PC-9 (cell line): ENCODE data around the gene TNC. TPM values are rescaled to one million over a fixed set of nuclear protein-coding genes. Genes with fewer than 3 reads are reported as not detected.

ENCODE experiments used
- BruUV-seq: library from RNA; stranded (reverse); fragments of 400-500 nt; replicated peaks from 2 replicates; lab custom pipeline; 2021; lab: Mats Ljungman, UMichigan
- CTCF ChIA-PET: fragments of 300-600 bp; sonication (Branson Sonifier 250); formaldehyde crosslinking; loops from one replicate; lab custom pipeline; 2022; ENCODE audit warnings: antibody characterized with exemption; lab: Charles Lee
- POLR2A ChIA-PET: fragments of 300-600 bp; sonication (Branson Sonifier 250); formaldehyde crosslinking; loops from one replicate; lab custom pipeline; 2022; ENCODE audit warnings: antibody characterized with exemption; ENCODE audit not compliant: unreplicated experiment; lab: Charles Lee
- DNase-seq, 2 experiments: peaks; one replicate each; pipeline versions ENCODE4 v3.0.0 to v3.0.0-alpha.2; 2015 to 2022; ENCODE audit warnings: mixed read lengths in 1 of 2
- H2AFZ ChIP-seq: fragments of 200-600 bp; sonication (generic); 2 replicates; pipeline ENCODE4 v1.8.1; 2017; ENCODE audit warnings: antibody characterized with exemption
- H3F3A ChIP-seq: fragments of 200-600 bp; sonication (generic); 2 replicates; pipeline ENCODE4 v1.8.1; 2017; ENCODE audit warnings: antibody characterized with exemption, mild to moderate bottlenecking, low read depth; ENCODE audit not compliant: insufficient read depth
- H3K27ac ChIP-seq: fragments of 200-600 bp; sonication (generic); 2 replicates; pipeline ENCODE4 v1.6.1; 2016; ENCODE audit warnings: mixed run types
- H3K27me3 ChIP-seq: fragments of 200-600 bp; sonication (generic); 2 replicates; pipeline ENCODE4 v1.6.1; 2016; ENCODE audit warnings: low read depth, mixed run types; ENCODE audit not compliant: insufficient read depth
- H3K36me3 ChIP-seq: fragments of 200-600 bp; sonication (generic); 2 replicates; pipeline ENCODE4 v1.6.1; 2016; ENCODE audit warnings: low read depth, mixed run types
- H3K4me1 ChIP-seq: fragments of 200-600 bp; sonication (generic); replicated peaks from 2 replicates; pipeline ENCODE4 v1.6.1; 2016; ENCODE audit warnings: mixed run types; ENCODE audit not compliant: insufficient read depth
- H3K4me2 ChIP-seq: fragments of 200-600 bp; sonication (generic); 2 replicates; pipeline ENCODE4 v1.6.1; 2017; ENCODE audit warnings: mixed run types
- H3K4me3 ChIP-seq: fragments of 200-600 bp; sonication (generic); 2 replicates; pipeline ENCODE4 v1.6.1; 2016; ENCODE audit warnings: mixed run types
- H3K79me2 ChIP-seq: fragments of 200-600 bp; sonication (generic); 2 replicates; pipeline ENCODE4 v1.6.1; 2017; ENCODE audit warnings: low read depth, mixed run types
- H3K9me2 ChIP-seq: fragments of 200-600 bp; sonication (generic); 2 replicates; pipeline ENCODE4 v1.8.1; 2017; ENCODE audit warnings: mild to moderate bottlenecking; ENCODE audit not compliant: insufficient read depth
- H3K9me3 ChIP-seq: fragments of 200-600 bp; sonication (generic); 2 replicates; pipeline ENCODE4 v1.8.1; 2016; ENCODE audit warnings: low read depth; ENCODE audit not compliant: insufficient read depth
- H4K20me1 ChIP-seq: fragments of 200-600 bp; sonication (generic); 2 replicates; pipeline ENCODE4 v1.8.1; 2017; ENCODE audit not compliant: insufficient read depth
- EZH2 ChIP-seq: fragments of 200-600 bp; sonication (generic); IDR thresholded peaks from 2 replicates; pipeline ENCODE4 v1.8.0; 2017; ENCODE audit warnings: antibody characterized with exemption, low read depth
- intact Hi-C: fragments of 100-400 bp; cut with micrococcal nuclease; formaldehyde crosslinking; loops from one replicate; pipeline ENCODE4 v1.10.0; 2022; ENCODE audit not compliant: unreplicated experiment
- total RNA-seq: library from RNA; stranded (reverse); gene quantifications from 2 replicates; pipeline ENCODE4 v1.2.3, GENCODE V29; 2021
- TF ChIP-seq, protein P1 (sequence below): fragments of 200-600 bp; sonication (generic); conservative IDR thresholded peaks from 2 replicates; pipeline ENCODE4 v1.6.1; 2017; ENCODE audit warnings: mixed run types, antibody characterized with exemption, mild to moderate bottlenecking, moderate library complexity

The TNC gene
- total RNA-seq, 1 experiment from 2014 or later = 1.1 TPM

DNA sequence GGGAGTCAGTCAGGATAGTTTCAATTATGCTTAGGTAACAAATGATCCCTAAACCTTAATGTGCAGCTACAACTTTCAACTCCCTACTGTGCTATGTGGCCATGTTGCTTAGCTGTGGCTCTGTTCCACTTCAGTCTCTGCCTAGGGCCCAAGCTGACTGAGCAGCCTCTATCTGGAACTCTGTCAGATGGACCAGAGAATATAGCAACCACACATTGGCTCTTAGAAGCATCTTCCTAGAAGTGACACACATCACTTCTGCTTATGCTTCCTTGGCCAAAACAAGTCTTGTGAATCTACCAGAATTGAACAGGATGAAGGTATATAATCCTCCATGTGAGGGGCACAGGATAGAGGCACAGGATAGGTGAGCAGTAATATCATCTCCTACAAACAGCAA lies 36.7 kb upstream of the TNC start:
- Histone ChIP-seq H4K20me1 (no peaks in the 10 kb centered on the region), H3K4me2 (no peak overlapping the region), H3K9me2 (no peaks in the 10 kb centered on the region), H3K9me3 (no peaks in the 10 kb centered on the region), H2AFZ (no peak overlapping the region), H3K36me3 (no peaks in the 10 kb centered on the region), H3K4me3 (no peak overlapping the region), H3K27ac (no peak overlapping the region), H3F3A (peaks cover 6% of the 10 kb centered on the region; the same call in 1 of the 2 replicates), H3K27me3 (no peaks in the 10 kb centered on the region), H3K4me1 (peaks cover 15% of the 10 kb centered on the region), H3K79me2 (no peaks in the 10 kb centered on the region)
- no peak for TF ChIP-seq EZH2
- TF ChIP-seq, protein P1, sequence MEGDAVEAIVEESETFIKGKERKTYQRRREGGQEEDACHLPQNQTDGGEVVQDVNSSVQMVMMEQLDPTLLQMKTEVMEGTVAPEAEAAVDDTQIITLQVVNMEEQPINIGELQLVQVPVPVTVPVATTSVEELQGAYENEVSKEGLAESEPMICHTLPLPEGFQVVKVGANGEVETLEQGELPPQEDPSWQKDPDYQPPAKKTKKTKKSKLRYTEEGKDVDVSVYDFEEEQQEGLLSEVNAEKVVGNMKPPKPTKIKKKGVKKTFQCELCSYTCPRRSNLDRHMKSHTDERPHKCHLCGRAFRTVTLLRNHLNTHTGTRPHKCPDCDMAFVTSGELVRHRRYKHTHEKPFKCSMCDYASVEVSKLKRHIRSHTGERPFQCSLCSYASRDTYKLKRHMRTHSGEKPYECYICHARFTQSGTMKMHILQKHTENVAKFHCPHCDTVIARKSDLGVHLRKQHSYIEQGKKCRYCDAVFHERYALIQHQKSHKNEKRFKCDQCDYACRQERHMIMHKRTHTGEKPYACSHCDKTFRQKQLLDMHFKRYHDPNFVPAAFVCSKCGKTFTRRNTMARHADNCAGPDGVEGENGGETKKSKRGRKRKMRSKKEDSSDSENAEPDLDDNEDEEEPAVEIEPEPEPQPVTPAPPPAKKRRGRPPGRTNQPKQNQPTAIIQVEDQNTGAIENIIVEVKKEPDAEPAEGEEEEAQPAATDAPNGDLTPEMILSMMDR = no peak
- DNase-seq = no peak
- POLR2A ChIA-PET = no interaction called here
- no TSS peak for BruUV-seq
- CTCF ChIA-PET = no interaction called here
- intact Hi-C loops = loop anchor here (5.0 kb wide), 2 partner anchors 37 to 108 kb away; partner anchors contain the start of gene TNC

DNA sequence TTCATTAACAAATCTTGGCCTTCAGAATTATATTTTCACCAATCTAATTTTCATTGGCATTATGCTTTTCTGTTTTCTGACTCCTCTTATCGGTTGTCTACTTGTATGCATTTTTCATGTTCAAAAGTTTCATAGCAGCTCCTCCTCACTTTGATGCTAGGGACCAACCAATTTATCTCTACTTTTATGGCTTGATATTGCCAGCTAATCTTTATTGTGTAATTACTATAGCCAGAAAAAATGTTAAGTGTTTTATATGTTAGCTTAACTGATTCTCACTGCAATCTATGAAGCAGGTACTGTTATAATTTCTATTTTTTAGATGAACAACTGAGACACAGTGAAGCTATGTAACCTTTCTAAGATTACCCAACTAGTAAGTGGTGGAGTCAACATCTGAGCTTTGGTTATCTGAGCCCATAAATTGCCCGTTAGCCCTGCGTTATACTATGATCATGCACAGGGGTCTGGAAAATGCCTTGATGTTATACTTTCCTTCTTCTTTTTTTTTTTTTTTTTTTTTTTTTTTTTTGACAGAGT lies 34.4 kb upstream of the TNC start:
- Histone ChIP-seq H3K9me2 (no peaks in the 10 kb centered on the region), H3K36me3 (no peaks in the 10 kb centered on the region), H2AFZ (no peak overlapping the region), H3K4me1 (peaks cover 10% of the 10 kb centered on the region), H3K4me2 (no peak overlapping the region), H3K79me2 (no peaks in the 10 kb centered on the region), H3K27me3 (no peaks in the 10 kb centered on the region; the same call in 1 of the 2 replicates), H3K9me3 (no peaks in the 10 kb centered on the region), H4K20me1 (no peaks in the 10 kb centered on the region), H3K4me3 (no peak overlapping the region), H3K27ac (no peak overlapping the region), H3F3A (peaks cover 6% of the 10 kb centered on the region; the same call in 1 of the 2 replicates)
- POLR2A ChIA-PET = no interaction called here
- CTCF ChIA-PET = no interaction called here
- no TSS peak for BruUV-seq
- TF ChIP-seq, protein P1 = no peak
- TF ChIP-seq EZH2 = no peak
- no peak for DNase-seq
- intact Hi-C loops = no loop called here

DNA sequence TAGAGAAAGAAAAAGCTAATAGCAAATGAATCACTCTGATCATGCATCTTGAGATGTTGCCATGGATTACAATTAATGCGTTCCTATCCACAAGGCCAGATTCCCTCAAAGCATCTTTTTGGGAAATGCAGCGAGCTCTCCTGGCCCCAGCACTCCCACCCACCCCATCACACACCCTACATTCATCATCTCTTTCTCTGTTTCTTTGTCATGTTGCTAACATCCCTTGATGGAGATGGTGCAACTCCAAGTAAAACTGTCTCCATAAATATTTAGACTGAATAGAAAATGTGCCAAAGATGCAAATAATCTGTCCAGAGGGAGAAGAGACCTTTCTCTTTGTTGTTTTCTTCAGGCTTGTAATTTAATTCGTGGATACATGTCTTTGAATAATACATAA lies 30.8 kb upstream of the TNC start:
- intact Hi-C loops = no loop called here
- no peak for TF ChIP-seq EZH2
- TF ChIP-seq, protein P1 = no peak

More for the DNA sequence above, 30.8 kb upstream of the TNC start:
- no TSS peak for BruUV-seq
- POLR2A ChIA-PET = no interaction called here
- Histone ChIP-seq H2AFZ (no peak overlapping the region), H3K27ac (no peak overlapping the region), H3K27me3 (no peaks in the 10 kb centered on the region; the same call in 1 of the 2 replicates), H3K9me2 (no peaks in the 10 kb centered on the region), H3K36me3 (no peaks in the 10 kb centered on the region), H4K20me1 (no peaks in the 10 kb centered on the region), H3K9me3 (no peaks in the 10 kb centered on the region; the same call in 1 of the 2 replicates), H3K4me1 (peaks cover 11% of the 10 kb centered on the region; the same call in 1 of the 2 replicates), H3K79me2 (no peaks in the 10 kb centered on the region), H3K4me2 (no peak overlapping the region), H3K4me3 (no peak overlapping the region), H3F3A (no peaks in the 10 kb centered on the region)
- DNase-seq = no peak
- CTCF ChIA-PET = no interaction called here
